HG03439 (cell line): Measurements from ENCODE around the gene CREBBP.

Source experiments
- ATAC-seq: cut with Tn5 transposase; IDR thresholded peaks from one replicate; pipeline ENCODE4 v1.9.1; 2021; ENCODE audit warnings: mild to moderate bottlenecking, moderate library complexity; ENCODE audit not compliant: unreplicated experiment

CREBBP gene

DNA sequence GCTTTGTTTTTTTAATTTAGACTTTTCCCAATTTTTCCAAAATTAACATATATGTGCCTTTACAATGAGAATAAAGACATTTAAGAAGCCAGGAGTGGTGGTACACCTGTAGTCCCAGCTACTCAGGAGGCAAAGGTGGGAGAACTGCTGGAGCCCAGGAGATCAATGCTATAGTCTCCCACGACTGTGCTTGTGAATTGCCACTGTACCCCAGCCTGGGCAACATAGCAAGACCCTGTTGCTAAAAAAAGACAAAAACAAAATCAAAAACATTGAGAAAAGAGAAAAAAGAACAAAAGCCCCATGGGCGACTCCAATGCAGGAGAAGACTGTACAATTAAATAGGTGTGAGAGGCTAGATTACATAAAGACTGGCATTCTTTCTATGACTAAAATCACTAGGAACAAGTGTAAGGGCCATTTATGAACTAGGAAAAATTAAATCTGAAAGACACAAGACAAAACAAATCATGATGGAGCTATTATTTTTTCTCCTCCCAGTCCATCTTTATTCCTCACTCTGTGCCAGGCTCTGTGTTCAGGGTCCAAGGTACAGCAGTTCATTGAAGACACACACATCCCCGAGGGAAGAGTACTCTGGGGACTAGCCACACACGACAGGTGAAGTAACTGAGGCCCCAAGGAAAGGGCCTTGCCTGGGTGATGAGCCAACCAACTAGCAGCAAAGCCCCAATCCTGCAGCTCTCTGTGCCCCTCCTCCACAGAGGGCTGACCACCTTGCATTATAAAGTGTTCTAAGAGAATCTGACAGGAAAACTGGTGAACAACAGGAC, 79.8 kb downstream of the CREBBP start:
- no peak for ATAC-seq

- no peak for ATAC-seq
Measured at GRCh38 chr16:3800019-3800418, 80.5 kb downstream of the CREBBP start.

DNA sequence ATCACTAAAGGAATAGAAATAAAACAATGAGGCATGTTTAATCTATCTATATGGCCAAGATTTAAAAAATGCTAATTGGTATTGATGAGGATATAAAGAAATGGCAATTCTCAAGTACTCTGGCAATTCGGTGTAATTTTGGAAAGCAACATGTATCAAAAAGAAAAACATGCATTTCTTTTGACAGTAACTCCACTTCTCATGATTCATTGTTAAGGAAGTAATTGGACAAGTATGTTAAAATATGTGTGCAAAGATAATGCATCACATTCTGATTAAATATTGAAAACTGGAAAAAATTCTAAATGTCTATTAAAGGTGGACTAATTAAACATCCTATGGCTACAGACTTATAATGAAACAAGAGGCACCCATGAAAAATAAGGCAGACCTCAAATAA, 81.2 kb downstream of the CREBBP start:
- ATAC-seq, result no peak

DNA sequence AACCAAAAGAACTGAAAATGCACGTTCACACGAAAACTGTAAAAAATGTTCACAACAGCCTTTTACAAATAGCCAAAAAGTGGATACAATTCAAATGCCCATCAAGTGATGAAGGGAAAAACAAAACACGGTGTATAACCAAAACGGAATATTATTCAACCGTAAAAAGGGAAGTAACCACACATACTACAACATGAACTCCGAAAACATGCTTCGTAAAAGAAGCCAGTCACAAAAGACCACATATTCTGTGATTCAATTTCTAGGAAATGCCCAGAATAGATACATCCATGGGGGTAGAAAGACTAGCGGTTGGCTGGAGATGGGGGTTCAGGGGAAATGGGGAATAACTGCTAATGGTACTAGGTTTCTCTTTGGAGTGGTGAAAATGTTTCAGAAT, 81.7 kb downstream of the CREBBP start:
- ATAC-seq, result no peak

- no peak for ATAC-seq
Measured at GRCh38 chr16:3797904-3798811, 82.4 kb downstream of the CREBBP start.

GRCh38 chr16:3797473-3797872, 83.0 kb downstream of the CREBBP start:
- no peak for ATAC-seq

- no peak for ATAC-seq
Measured at GRCh38 chr16:3793161-3793576, 87.3 kb downstream of the CREBBP start.

- no peak for ATAC-seq
Measured at GRCh38 chr16:3792472-3793012, 88.0 kb downstream of the CREBBP start.

DNA sequence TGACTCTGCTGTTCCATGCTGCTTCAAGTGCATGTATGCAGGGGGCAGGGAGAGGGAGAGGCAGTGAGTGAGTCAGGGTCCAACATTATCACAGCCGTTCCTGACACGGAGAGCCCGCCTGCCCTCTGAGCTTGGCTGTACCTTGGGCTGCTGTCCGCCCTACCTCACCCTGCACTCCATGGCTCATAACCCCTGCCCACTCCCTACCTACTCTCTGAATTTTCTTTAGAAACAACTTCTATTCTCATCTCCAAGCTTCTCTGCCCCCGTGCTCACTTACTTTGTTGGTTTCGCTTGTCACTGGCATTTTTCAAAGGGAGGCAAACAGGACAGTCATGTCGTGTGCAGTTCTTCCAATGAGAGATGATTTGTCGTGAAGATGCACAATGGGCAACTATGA, 88.8 kb downstream of the CREBBP start:
- no peak for ATAC-seq

- ATAC-seq, result no peak
Measured at GRCh38 chr16:3789375-3790099, 91.0 kb downstream of the CREBBP start.

- no peak for ATAC-seq
Measured at GRCh38 chr16:3788711-3789374, 91.7 kb downstream of the CREBBP start.

- ATAC-seq, result peak; percentile 56
Measured at GRCh38 chr16:3787924-3788661, 92.4 kb downstream of the CREBBP start.

- no peak for ATAC-seq
Measured at GRCh38 chr16:3785413-3785812, 95.1 kb downstream of the CREBBP start.

DNA sequence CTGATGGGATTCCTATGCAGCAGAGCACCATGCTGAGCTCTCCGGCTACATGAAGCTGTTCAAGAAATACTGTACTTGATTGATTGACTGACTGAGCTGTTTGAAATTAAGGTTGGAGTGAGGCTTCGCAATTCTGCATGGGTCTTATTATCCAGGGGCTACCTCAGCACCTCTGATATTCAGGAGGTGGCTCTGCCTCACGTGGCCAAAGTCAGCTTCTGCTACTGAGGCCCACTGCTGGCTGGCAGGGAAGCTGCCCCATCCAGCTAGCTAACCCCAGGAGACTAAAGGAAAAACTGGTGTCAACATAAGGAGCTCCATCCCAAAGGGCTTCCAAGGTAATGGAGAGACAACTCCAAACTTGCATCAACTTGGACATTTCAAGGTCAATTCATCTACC, 97.0 kb downstream of the CREBBP start:
- no peak for ATAC-seq

DNA sequence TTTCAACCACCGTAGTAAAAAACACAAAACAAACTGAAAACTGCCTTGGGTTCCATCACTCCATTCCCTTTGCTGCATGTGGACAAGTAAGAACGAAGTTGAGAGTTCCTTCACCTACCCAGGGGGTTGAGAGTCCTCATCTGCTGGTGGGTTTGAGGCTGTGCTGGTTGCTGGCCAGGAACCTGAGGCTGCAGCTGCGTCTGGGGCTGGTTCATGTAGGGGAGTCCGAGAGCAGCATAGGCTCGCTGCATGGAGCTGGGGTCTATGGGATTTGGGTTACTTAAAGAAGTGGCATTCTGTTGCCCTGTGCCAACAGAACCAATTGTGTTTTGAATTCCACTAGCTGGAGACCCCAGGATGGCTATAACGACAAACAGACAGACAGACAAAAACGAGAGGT, 97.9 kb downstream of the CREBBP start:
- no peak for ATAC-seq

- ATAC-seq, result no peak
Measured at GRCh38 chr16:3781421-3781820, 99.1 kb downstream of the CREBBP start.

GRCh38 chr16:3780570-3780969, 99.9 kb downstream of the CREBBP start:
- no peak for ATAC-seq

GRCh38 chr16:3776316-3776715, 104.2 kb downstream of the CREBBP start:
- ATAC-seq, result no peak

- ATAC-seq, result no peak
Measured at GRCh38 chr16:3774819-3775218, 105.7 kb downstream of the CREBBP start.
